Thoracic aorta (tissue), 2 donors: ENCODE measurements around the gene CHRDL2. TPM values are rescaled to one million over a fixed set of nuclear protein-coding genes. Genes with fewer than 3 reads are reported as not detected.

ENCODE experiments used
- ATAC-seq: fragments of 150-250 bp; one replicate; pipeline ENCODE4 v1.8.0; 2017; ENCODE audit warnings: low read depth; ENCODE audit not compliant: insufficient number of reproducible peaks, low FRiP score
- DNase-seq: peaks from one replicate; pipeline ENCODE4 v3.0.0-alpha.2; 2020; ENCODE audit warnings: low spot score
- H3K27ac ChIP-seq, 2 donors: fragments of 200-600 bp; sonication (generic); 1 replicate in 1 of 2; 2 replicates in 1 of 2; pipeline ENCODE4 v1.5.1; 2016; ENCODE audit warnings: mild to moderate bottlenecking in 2 of 2, moderate library complexity in 2 of 2
- H3K27me3 ChIP-seq: fragments of 200-600 bp; sonication (generic); replicated peaks from 2 replicates; pipeline ENCODE4 v1.6.0; 2016; ENCODE audit warnings: mild to moderate bottlenecking; ENCODE audit not compliant: insufficient read depth
- H3K36me3 ChIP-seq: fragments of 200-600 bp; sonication (generic); one replicate; pipeline ENCODE4 v1.5.1; 2016
- H3K4me1 ChIP-seq, 2 donors: fragments of 200-600 bp; sonication (generic); 1 replicate in 1 of 2; 2 replicates in 1 of 2; pipeline versions ENCODE4 v1.5.1 to v1.6.0; 2016; ENCODE audit warnings: low read depth in 2 of 2, mild to moderate bottlenecking in 1 of 2; ENCODE audit not compliant: control insufficient read depth in 1 of 2
- H3K4me3 ChIP-seq: fragments of 200-600 bp; sonication (generic); 2 replicates; pipeline ENCODE4 v1.5.1; 2016; ENCODE audit warnings: mild to moderate bottlenecking
- H3K9me3 ChIP-seq: fragments of 200-600 bp; sonication (generic); 2 replicates; pipeline ENCODE4 v1.5.1; 2016
- total RNA-seq, 2 donors: library from RNA; depleted of rRNA; stranded (reverse); fragments of >200 nt; gene quantifications; one replicate each; pipeline versions ENCODE4 v1.1.0 to v1.2.3, GENCODE V29; 2016
- TF ChIP-seq, protein P1 (sequence below): fragments of 200-600 bp; sonication (generic); IDR thresholded peaks from one replicate; pipeline ENCODE4 v1.5.1; 2019; ENCODE audit warnings: antibody characterized with exemption

The CHRDL2 gene
- total RNA-seq, 2 donors from 2014 or later: 1.9 TPM; not detected in 1

GRCh38 chr11:74680703-74681531 is 50.3 kb downstream of the CHRDL2 start:
- no peak overlapping the region for H3K27ac ChIP-seq
- DNase-seq (no peak), ATAC-seq (no peak)
- no peak overlapping the region for H3K4me3 ChIP-seq
- H3K9me3 ChIP-seq: no peaks in the 10 kb centered on the region
- TF ChIP-seq, protein P1, sequence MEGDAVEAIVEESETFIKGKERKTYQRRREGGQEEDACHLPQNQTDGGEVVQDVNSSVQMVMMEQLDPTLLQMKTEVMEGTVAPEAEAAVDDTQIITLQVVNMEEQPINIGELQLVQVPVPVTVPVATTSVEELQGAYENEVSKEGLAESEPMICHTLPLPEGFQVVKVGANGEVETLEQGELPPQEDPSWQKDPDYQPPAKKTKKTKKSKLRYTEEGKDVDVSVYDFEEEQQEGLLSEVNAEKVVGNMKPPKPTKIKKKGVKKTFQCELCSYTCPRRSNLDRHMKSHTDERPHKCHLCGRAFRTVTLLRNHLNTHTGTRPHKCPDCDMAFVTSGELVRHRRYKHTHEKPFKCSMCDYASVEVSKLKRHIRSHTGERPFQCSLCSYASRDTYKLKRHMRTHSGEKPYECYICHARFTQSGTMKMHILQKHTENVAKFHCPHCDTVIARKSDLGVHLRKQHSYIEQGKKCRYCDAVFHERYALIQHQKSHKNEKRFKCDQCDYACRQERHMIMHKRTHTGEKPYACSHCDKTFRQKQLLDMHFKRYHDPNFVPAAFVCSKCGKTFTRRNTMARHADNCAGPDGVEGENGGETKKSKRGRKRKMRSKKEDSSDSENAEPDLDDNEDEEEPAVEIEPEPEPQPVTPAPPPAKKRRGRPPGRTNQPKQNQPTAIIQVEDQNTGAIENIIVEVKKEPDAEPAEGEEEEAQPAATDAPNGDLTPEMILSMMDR: no peak
- H3K4me1 ChIP-seq: peaks cover 11 to 43% of the 10 kb centered on the region in 2 donors
- H3K36me3 ChIP-seq: no peaks in the 10 kb centered on the region
- H3K27me3 ChIP-seq: no peaks in the 10 kb centered on the region

DNA sequence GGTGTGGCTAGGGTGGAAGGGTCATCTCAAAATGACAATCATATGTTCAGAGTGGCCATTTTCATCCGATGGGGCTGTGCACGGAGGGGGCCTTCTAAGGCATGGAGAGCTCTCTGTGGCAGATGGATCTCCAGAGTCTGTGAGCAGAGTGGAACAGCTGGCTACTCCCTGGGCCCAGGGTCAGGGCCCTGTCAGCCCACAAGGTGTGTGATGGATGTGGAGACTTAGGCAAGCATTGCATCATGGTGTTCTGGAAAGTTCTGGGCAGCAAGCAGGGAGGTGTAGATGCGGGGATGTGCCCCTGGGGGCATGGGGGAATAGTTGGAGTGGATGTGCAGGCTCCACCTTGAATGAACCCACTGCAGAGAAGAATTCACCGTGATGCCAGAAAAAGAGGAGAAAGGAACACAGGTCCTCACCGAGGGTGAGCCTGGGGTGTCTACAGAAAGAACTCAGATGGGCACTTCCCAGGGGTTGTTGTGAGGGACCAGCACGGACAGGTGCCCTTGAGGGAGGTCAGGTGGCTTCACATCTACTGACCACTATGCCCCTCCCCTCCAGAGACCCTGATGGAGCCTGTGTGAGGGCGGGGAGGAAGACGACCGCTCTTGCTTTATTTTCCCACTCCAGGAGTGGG is 51.1 kb downstream of the CHRDL2 start:
- TF ChIP-seq, protein P1: no peak
- Histone ChIP-seq H3K36me3 (no peaks in the 10 kb centered on the region), H3K4me3 (no peak overlapping the region), H3K4me1 (peaks cover 11 to 43% of the 10 kb centered on the region in 2 donors), H3K9me3 (no peaks in the 10 kb centered on the region), H3K27me3 (no peaks in the 10 kb centered on the region), H3K27ac (no peak overlapping the region)
- no peak for DNase-seq
- no peak for ATAC-seq

DNA sequence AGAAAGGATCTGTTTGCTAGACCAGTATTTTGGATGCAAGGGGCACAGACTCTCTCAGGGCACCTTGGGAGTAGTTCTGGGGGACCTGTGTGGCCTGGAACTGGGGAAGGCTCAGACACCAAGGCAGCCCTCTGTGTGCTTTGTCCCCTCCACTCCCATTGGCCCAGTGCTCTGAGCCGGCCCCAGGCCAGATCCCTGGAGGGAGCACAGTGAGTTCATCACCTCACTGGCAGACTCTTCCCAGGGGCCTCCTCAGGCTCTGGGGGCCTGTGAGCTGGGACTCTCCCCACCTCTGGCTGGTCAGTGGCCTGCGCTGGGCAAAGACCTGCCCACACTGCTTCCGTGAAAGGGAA is 51.7 kb downstream of the CHRDL2 start:
- TF ChIP-seq, protein P1: no peak
- H3K27ac ChIP-seq: no peak overlapping the region
- peaks cover 11 to 41% of the 10 kb centered on the region in 2 donors for H3K4me1 ChIP-seq
- no peak overlapping the region for H3K4me3 ChIP-seq
- no peaks in the 10 kb centered on the region for H3K9me3 ChIP-seq
- ATAC-seq: no peak
- no peaks in the 10 kb centered on the region for H3K36me3 ChIP-seq
- no peak for DNase-seq
- H3K27me3 ChIP-seq: no peaks in the 10 kb centered on the region

DNA sequence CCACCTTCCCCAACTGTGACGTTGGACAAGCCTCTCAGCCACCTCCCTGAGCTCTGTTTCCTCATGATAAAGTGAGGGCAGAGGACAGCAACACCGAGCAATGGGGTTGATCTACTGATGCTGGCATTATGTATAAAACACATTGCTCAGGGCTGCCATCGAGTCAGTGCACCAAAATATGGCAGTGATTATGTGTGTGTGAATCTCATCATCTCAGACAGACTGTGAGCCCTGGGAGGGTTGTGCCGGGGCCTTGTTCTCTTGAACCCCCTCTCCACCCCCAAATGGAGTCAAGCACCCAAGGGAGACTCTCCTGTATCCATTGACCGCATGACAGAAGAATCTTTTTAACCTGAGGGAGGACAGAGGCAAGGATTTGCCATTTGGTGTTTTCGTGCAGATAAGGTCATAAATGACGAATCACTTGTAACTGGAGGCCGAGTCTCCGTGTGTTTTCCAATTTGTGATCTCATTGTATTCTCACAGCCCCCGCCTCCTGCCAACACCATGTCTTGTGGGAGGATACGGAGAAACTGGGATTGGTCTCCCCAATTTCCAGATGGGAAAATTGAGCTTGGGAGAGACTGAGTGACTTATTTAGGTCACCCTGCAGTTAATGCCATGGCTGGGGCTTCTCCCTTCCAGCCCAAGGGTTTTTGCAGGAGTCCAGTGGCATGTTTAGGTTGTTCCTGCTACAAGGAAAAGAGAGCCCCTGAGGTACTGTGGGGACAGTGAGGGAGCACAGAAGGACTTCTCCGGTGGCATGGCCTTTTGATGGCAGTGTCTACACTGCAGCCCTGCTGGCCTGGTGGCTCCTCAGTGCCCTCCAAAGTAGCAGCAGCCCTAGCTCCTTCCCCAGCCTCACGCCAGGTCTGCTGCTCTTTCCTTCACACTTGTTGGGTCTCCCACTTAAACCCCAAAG is 52.4 kb downstream of the CHRDL2 start:
- no peaks in the 10 kb centered on the region for H3K36me3 ChIP-seq
- ATAC-seq: no peak
- H3K4me3 ChIP-seq: no peak overlapping the region
- TF ChIP-seq, protein P1: no peak
- no peak overlapping the region for H3K27ac ChIP-seq
- H3K27me3 ChIP-seq: no peaks in the 10 kb centered on the region
- H3K9me3 ChIP-seq: no peaks in the 10 kb centered on the region
- DNase-seq: no peak
- peaks cover 8 to 37% of the 10 kb centered on the region in 2 donors for H3K4me1 ChIP-seq

GRCh38 chr11:74678041-74678440 is 53.2 kb downstream of the CHRDL2 start:
- TF ChIP-seq, protein P1: no peak
- ATAC-seq: no peak
- Histone ChIP-seq H3K4me1 (peaks cover 10 to 38% of the 10 kb centered on the region in 2 donors), H3K27me3 (no peaks in the 10 kb centered on the region), H3K9me3 (no peaks in the 10 kb centered on the region), H3K36me3 (no peaks in the 10 kb centered on the region), H3K27ac (no peak overlapping the region), H3K4me3 (no peak overlapping the region)
- DNase-seq: no peak
